IMR-90 (cell line): ENCODE results near the gene ITPK1. TPM values are rescaled to one million over a fixed set of nuclear protein-coding genes. Genes with fewer than 3 reads are reported as not detected.

Experiments
- ATAC-seq: fragments of 200-7000 bp; cut with Tn5 transposase; 2 replicates; pipeline ENCODE4 v1.9.1; 2020; ENCODE audit warnings: low read depth, mild to moderate bottlenecking, moderate library complexity
- BruUV-seq: library from RNA; stranded (reverse); fragments of 400-500 nt; replicated peaks from 2 replicates; lab custom pipeline; 2021; lab: Mats Ljungman, UMichigan
- CTCF ChIA-PET: fragments of 300-600 bp; formaldehyde crosslinking; extraction: SDS; loops from one replicate; lab custom pipeline; 2021; ENCODE audit warnings: antibody characterized with exemption; lab: Yijun Ruan, JAX
- POLR2A ChIA-PET: fragments of 300-600 bp; sonication (Branson Sonifier 250); formaldehyde crosslinking; loops from one replicate; lab custom pipeline; 2022; ENCODE audit warnings: antibody characterized with exemption; ENCODE audit not compliant: unreplicated experiment; lab: Charles Lee
- DNase-seq: peaks from one replicate; pipeline ENCODE4 v3.0.0; 2013
- H2AFZ ChIP-seq: replicated peaks from 2 replicates; pipeline ENCODE3; 2013; ENCODE audit warnings: low read length, mild to moderate bottlenecking; ENCODE audit not compliant: poor library complexity
- H2AK5ac ChIP-seq: 2 replicates; pipeline ENCODE4 v1.6.1; 2013; ENCODE audit warnings: low read depth, low read length, inconsistent platforms
- H2AK9ac ChIP-seq: replicated peaks from 2 replicates; pipeline ENCODE3; 2013; ENCODE audit warnings: mild to moderate bottlenecking, low read depth, low read length, moderate library complexity; ENCODE audit not compliant: poor library complexity
- H2BK120ac ChIP-seq: 2 replicates; pipeline ENCODE4 v1.6.1; 2013; ENCODE audit warnings: low read depth, low read length, inconsistent platforms
- H2BK15ac ChIP-seq: 3 replicates; pipeline ENCODE4 v1.6.1; 2013; ENCODE audit warnings: low read depth, low read length, inconsistent platforms
- H2BK20ac ChIP-seq: 2 replicates; pipeline ENCODE4 v1.6.1; 2013; ENCODE audit warnings: low read depth, mild to moderate bottlenecking, inconsistent platforms, low read length, moderate library complexity
- H2BK5ac ChIP-seq: 2 replicates; pipeline ENCODE4 v1.6.1; 2013; ENCODE audit warnings: mild to moderate bottlenecking, low read depth, low read length, inconsistent platforms; ENCODE audit not compliant: poor library complexity, severe bottlenecking
- H3K14ac ChIP-seq: replicated peaks from 2 replicates; pipeline ENCODE4 v1.6.1; 2013; ENCODE audit warnings: low read depth, low read length, inconsistent platforms
- H3K18ac ChIP-seq: 2 replicates; pipeline ENCODE4 v1.6.1; 2013; ENCODE audit warnings: low read depth, low read length, control low read depth
- H3K23ac ChIP-seq: 2 replicates; pipeline ENCODE4 v1.6.1; 2013; ENCODE audit warnings: low read depth, low read length, inconsistent platforms
- H3K27ac ChIP-seq: 2 replicates; pipeline ENCODE4 v1.5.1; 2013; ENCODE audit warnings: mild to moderate bottlenecking, control low read depth, low read length; ENCODE audit not compliant: insufficient read depth
- H3K27me3 ChIP-seq: 2 replicates; pipeline ENCODE4 v1.6.1; 2013; ENCODE audit warnings: low read length; ENCODE audit not compliant: control insufficient read depth, insufficient read depth
- H3K36me3 ChIP-seq: 2 replicates; pipeline ENCODE4 v1.6.1; 2013; ENCODE audit warnings: low read length, mixed read lengths; ENCODE audit not compliant: control insufficient read depth, insufficient read depth
- H3K4ac ChIP-seq: 2 replicates; pipeline ENCODE4 v1.6.1; 2013; ENCODE audit warnings: low read depth, low read length, inconsistent platforms
- H3K4me1 ChIP-seq: 2 replicates; pipeline ENCODE4 v1.6.1; 2013; ENCODE audit warnings: low read length, mixed read lengths; ENCODE audit not compliant: control insufficient read depth, insufficient read depth
- H3K4me2 ChIP-seq: 2 replicates; pipeline ENCODE4 v1.6.1; 2013; ENCODE audit warnings: low read depth, mild to moderate bottlenecking, control low read depth, low read length, moderate library complexity
- H3K4me3 ChIP-seq: 2 replicates; pipeline ENCODE4 v1.5.1; 2013; ENCODE audit warnings: low read depth, mild to moderate bottlenecking, control low read depth, low read length, moderate library complexity; ENCODE audit not compliant: insufficient read depth
- H3K56ac ChIP-seq: 2 replicates; pipeline ENCODE4 v1.6.1; 2013; ENCODE audit warnings: low read length, inconsistent platforms; ENCODE audit not compliant: insufficient read depth; ENCODE audit errors: extremely low read depth
- H3K79me1 ChIP-seq, 2 experiments: 2 replicates each; pipeline ENCODE4 v1.6.1; 2013; ENCODE audit warnings: low read length in 2 of 2, inconsistent platforms in 1 of 2, low read depth in 1 of 2
- H3K9ac ChIP-seq: 2 replicates; pipeline ENCODE4 v1.6.1; 2013; ENCODE audit warnings: low read depth, low read length, control low read depth
- H3K9me1 ChIP-seq: 2 replicates; pipeline ENCODE4 v1.6.1; 2013; ENCODE audit warnings: low read length, inconsistent platforms; ENCODE audit not compliant: insufficient read depth
- H3K9me3 ChIP-seq: 2 replicates; pipeline ENCODE4 v1.6.1; 2013; ENCODE audit warnings: low read length; ENCODE audit not compliant: control insufficient read depth, insufficient read depth
- H4K20me1 ChIP-seq: 2 replicates; pipeline ENCODE4 v1.6.1; 2013; ENCODE audit warnings: low read length, inconsistent platforms; ENCODE audit not compliant: insufficient read depth
- H4K5ac ChIP-seq: 2 replicates; pipeline ENCODE4 v1.6.1; 2013; ENCODE audit warnings: mild to moderate bottlenecking, low read depth, low read length, control low read depth
- H4K8ac ChIP-seq, 2 experiments: 2 replicates each; pipeline ENCODE4 v1.6.1; 2013; ENCODE audit warnings: low read depth in 2 of 2, low read length in 2 of 2, control low read depth in 1 of 2, inconsistent platforms in 1 of 2
- H4K91ac ChIP-seq: 2 replicates; pipeline ENCODE4 v1.6.1; 2013; ENCODE audit warnings: low read depth, low read length, inconsistent platforms; ENCODE audit not compliant: insufficient read depth
- CEBPB ChIP-seq: IDR thresholded peaks from 2 replicates; pipeline ENCODE4 v1.6.1; 2012; ENCODE audit warnings: low read depth, low read length, improper control_type of control experiment
- FOS ChIP-seq: fragments of 150-350 bp; IDR thresholded peaks from 2 replicates; pipeline ENCODE4 v1.6.1; 2016; ENCODE audit warnings: low read depth, low read length
- MAZ ChIP-seq: IDR thresholded peaks from 2 replicates; pipeline ENCODE4 v1.6.1; 2012; ENCODE audit warnings: low read depth, mild to moderate bottlenecking, low read length, improper control_type of control experiment, moderate library complexity, borderline replicate concordance
- SMC3 ChIP-seq: fragments of 150-350 bp; IDR thresholded peaks from 2 replicates; pipeline ENCODE4 v1.6.1; 2016; ENCODE audit warnings: low read depth, mild to moderate bottlenecking, antibody characterized with exemption, low read length, moderate library complexity
- WGBS, 2 experiments: methylation state at CpG; one replicate each; pipeline versions ENCODE4 v1.1.5 to v1.1.7; 2013; ENCODE audit warnings: missing lambda C conversion rate in 2 of 2; ENCODE audit not compliant: insufficient read length in 1 of 2; ENCODE audit errors: extremely low coverage in 2 of 2; 5-methylcytosine and 5-hydroxymethylcytosine counted together
- dilution Hi-C: fragments of 300-500 bp; cut with HindIII; formaldehyde crosslinking; loops from one replicate; pipeline ENCODE4 v1.14.3; 2018; ENCODE audit warnings: low sequenced_read_pairs; ENCODE audit not compliant: unreplicated experiment
- in situ Hi-C: fragments of 300-500 bp; cut with MboI; formaldehyde crosslinking; loops from 3 replicates; pipeline ENCODE4 v1.14.3; 2019; ENCODE audit warnings: low sequenced_read_pairs, inconsistent platforms, mixed read lengths
- intact Hi-C: fragments of 100-400 bp; cut with micrococcal nuclease; formaldehyde crosslinking; loops from 2 replicates; pipeline ENCODE4 v1.10.0; 2022
- polyA plus RNA-seq, 3 experiments: library from polyadenylated mRNA; depleted of rRNA; stranded (reverse); fragments of >200 nt; gene quantifications; 2 replicates each; pipeline ENCODE4 v1.2.3, GENCODE V29; 2012; ENCODE audit warnings: low replicate concordance in 1 of 3
- total RNA-seq: library from RNA; depleted of rRNA; stranded (reverse); fragments of >200 nt; gene quantifications from 2 replicates; pipeline ENCODE4 v1.2.3, GENCODE V29; 2012

Gene ITPK1
- total and polyA plus RNA-seq, 2 of the 4 experiments (the other 2 are of a cell fraction), result 21.7 to 26.9 TPM

DNA sequence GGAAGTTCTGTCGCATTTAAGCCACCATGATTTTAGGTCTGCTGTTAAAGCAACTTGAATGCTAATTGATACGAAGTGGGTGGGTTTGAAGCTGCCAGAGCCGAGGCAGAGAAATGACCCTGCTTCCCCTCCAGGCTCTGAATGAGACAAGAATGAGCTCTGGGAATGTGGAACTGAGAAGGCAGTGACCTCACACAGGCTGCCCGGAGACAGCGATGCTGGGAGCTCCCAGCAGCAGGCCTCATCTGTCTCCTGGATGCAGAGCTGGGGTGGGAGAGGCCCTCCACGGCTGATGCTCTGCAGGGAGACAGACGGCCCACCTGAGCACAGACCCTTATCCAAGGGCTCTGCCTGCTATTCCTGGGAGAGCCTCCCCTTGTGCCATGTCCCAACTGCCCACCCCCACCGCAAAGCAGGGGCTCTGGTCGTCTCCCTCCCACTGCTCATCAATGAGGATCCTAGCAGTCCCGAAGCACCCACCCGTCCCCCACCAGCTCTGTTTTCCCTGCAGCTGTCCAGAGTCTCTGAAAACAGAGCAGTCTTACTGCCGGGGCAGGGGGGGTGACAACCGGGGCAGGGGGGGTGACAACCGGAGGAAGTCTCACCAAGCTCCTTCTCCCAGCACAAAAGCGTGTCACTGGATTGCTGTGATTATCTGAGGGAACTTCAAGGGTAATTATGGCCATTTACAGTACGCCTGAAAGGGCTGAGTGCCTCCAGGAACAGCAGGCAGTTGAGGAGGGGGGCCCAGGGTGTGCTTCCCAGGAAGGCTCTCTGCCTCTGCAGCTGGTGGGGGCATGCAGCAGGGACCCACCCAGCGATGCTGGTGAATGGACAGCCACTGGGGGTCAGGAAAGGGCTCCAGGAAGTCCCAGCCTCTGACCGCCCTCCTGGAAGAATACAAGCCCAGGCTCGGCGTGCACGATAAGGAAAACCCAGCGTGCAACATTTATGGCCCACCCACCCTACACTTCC, 125.0 kb downstream of the ITPK1 start:
- dilution Hi-C loops (no loop called here), in situ Hi-C loops (no loop called here), intact Hi-C loops (no loop called here)
- no peak overlapping the region for H3K56ac ChIP-seq
- H3K9ac ChIP-seq, result no peak overlapping the region
- H3K18ac ChIP-seq, result no peak overlapping the region
- H3K27me3 ChIP-seq, result no peaks in the 10 kb centered on the region
- H2BK15ac ChIP-seq, result no peak overlapping the region
- H4K8ac ChIP-seq, result no peak overlapping the region
- H3K14ac ChIP-seq, result no peak overlapping the region
- no peak overlapping the region for H4K5ac ChIP-seq
- POLR2A ChIA-PET, result no interaction called here
- no TSS peak for BruUV-seq
- H2BK20ac ChIP-seq, result no peak overlapping the region
- no peak overlapping the region for H4K91ac ChIP-seq
- no peak overlapping the region for H3K4me3 ChIP-seq
- DNase-seq, result no peak
- no peak overlapping the region for H2AFZ ChIP-seq
- H3K9me3 ChIP-seq, result no peaks in the 10 kb centered on the region
- no peak overlapping the region for H3K4ac ChIP-seq
- H2AK9ac ChIP-seq, result no peak overlapping the region
- no peak overlapping the region for H3K4me2 ChIP-seq
- H4K20me1 ChIP-seq, result no peaks in the 10 kb centered on the region; the same call in 1 of the 2 replicates
- TF ChIP-seq MAZ, result no peak
- no peak for TF ChIP-seq CEBPB
- TF ChIP-seq SMC3, result no peak
- no peak for TF ChIP-seq FOS
- H3K23ac ChIP-seq, result no peak overlapping the region
- CTCF ChIA-PET, result no interaction called here
- H3K4me1 ChIP-seq, result peaks cover 2% of the 10 kb centered on the region; the same call in 1 of the 2 replicates
- no peak for ATAC-seq
- H3K79me1 ChIP-seq, result no peaks in the 10 kb centered on the region
- no peak overlapping the region for H3K27ac ChIP-seq
- H2BK5ac ChIP-seq, result no peak overlapping the region
- H2AK5ac ChIP-seq, result no peak overlapping the region
- no peaks in the 10 kb centered on the region for H3K9me1 ChIP-seq
- no peak overlapping the region for H2BK120ac ChIP-seq
- H3K36me3 ChIP-seq, result no peaks in the 10 kb centered on the region; the same call in 1 of the 2 replicates
- WGBS, 2 experiments, result 40% methylated on average over 2 of the region's 22 CpGs; no CpG with 5 or more reads in 1 of the 2 experiments
